Measurements from ENCODE around the gene GYPB.
"Not testable (repeated sequence)": the region's sequence is repeated elsewhere in the genome, so short reads cannot be mapped to it uniquely, and the experiment has no call there.

DNA sequence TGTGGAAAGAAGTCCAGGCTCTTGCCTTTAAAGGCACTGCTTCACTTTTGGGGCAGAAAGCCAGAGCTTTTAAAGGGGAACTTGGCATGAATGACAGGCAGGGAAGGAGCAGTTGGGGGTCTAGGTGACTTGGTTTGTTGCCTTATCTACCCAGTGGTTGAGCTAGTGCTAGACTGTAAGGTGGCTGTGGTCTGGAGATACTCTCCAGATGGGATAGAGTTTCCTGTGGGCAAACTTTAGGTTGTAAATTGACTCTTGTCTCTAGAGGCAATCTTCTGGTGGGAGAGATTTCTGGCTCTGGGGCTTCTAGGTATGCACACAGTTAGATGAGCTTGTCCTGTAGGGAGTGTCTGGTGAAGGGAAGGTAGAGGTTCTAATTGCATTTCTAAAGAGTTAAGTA, 43.7 kb downstream of the GYPB start:
- TF ChIP-seq POLR2A, CTCF (IDR thresholded peaks at IDR 0.05): not testable (repeated sequence)

All from stomach (tissue), 4 donors.